NCI-H2171 (cell line): ENCODE data around the gene FCER2.

Experiments used
- DNase-seq: peaks from one replicate; lab custom pipeline; 2025; lab: John Stamatoyannopoulos, UW

Gene FCER2

DNA sequence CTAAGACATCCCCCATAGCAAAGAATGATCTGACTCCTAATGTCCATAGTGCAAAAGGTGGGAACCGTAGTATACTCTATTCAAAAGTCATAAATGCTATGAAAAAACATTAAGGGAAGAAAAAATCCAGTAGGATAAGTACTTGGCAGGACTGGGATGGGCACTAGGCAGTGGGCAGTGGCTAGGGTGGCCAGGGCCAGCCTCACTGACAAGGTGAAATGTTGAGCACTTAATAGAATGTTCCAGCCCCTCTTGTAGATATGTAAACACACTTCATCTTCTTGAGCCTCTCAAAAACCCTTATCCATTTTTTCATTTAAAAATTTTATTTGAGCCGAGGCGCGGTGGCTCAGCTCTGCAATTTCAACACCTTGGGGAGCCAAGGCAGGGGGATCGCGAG lies 31.4 kb upstream of the FCER2 start:
- DNase-seq = no peak

- no peak for DNase-seq
Measured at GRCh38 chr19:7732045-7732444, 30.1 kb upstream of the FCER2 start, which contains the start of gene CLEC4G. Gene CLEC4G, minus strand, starts transcription at chr19:7732110. Its CDS starts 8 bp downstream, at chr19:7732102.

DNA sequence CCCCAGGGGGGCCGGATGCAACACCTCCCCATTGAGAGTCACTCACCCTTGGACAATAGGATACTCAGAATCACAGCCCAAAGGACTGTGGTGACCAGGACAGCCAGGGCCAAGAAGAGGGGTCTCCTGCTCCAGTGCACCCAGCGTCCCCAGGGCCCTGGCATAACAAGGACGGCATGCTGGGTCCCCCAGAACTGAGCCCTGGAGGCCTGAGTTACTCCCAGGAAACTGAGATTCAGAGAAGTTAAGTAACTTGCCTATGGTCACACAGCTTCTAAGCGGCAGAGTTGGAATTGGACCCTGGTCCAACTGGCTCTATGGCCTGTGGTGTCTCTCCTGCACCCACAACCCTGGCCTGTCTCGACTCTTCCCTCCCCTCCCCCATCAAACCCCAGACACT lies 29.7 kb upstream of the FCER2 start:
- DNase-seq = no peak

- no peak for DNase-seq
Measured at GRCh38 chr19:7731218-7731595, 29.3 kb upstream of the FCER2 start.

GRCh38 chr19:7730286-7731217 lies 28.6 kb upstream of the FCER2 start:
- no peak for DNase-seq

- DNase-seq = peak; percentile 60
Measured at GRCh38 chr19:7729831-7730285, 27.9 kb upstream of the FCER2 start.

- peak; percentile 5 for DNase-seq
Measured at GRCh38 chr19:7729211-7729610, 27.3 kb upstream of the FCER2 start.

- no peak for DNase-seq
Measured at GRCh38 chr19:7725791-7726190, 23.9 kb upstream of the FCER2 start.

- DNase-seq = peak; percentile 89
Measured at GRCh38 chr19:7722231-7722651, 20.3 kb upstream of the FCER2 start.

DNA sequence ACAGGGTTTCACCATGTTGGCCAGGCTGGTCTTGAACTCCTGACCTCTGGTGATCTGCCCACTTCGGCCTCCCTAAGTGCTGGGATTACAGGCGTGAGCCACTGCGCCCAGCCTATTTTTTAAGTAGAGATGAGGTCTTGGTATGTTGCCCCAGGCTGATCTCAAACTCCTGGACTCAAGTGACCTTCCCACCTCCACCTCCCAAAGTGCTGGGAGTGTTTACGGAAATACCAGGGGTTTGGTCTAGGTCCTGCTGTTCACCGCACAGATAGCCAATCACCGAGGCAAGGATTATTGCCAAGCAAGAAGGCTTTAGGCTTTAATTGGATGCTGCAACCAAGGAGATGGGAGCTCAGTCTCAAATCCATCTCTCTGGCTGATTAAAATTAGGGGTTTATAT lies 18.4 kb upstream of the FCER2 start:
- DNase-seq = no peak

DNA sequence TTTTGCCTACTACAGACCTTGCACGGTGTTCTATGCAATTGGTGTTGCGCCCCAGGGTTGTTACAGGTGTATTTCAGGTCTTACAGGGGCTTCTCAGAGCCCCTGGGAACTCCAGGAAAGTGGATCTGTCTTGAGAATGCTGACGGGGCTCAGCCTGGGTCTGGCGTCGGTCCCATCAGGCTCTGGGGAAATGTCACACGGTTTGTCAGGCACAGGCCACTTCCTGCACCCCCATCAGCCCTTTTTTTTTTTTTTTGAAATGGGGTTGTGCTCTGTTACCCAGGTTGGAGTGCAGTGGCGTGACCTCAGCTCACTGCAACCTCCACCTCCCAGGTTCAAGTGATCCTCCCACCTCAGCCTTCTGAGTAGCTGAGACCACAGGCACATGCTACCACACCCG lies 16.7 kb upstream of the FCER2 start:
- DNase-seq = no peak

- DNase-seq = no peak
Measured at GRCh38 chr19:7716762-7717161, 14.8 kb upstream of the FCER2 start.

- no peak for DNase-seq
Measured at GRCh38 chr19:7715671-7716070, 13.7 kb upstream of the FCER2 start.

DNA sequence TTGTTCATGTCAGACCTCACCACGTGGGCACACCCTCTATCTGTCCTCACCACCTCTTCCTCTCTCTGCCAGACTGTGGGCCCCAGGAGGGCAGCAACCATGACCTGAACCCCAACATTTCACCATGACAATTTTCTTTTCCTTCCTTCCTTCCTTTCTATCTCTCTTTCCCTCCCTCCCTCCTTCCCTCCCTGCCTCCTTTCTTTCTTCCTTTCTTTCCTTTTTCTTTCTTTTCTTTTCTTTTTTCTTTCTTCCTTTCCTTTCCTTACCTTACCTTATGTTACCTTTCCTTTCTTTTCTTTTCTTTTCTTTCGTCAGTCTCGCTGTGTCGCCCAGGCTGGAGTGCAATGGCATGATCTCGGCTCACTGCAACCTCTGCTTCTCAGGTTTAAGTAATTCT lies 8.7 kb upstream of the FCER2 start:
- no peak for DNase-seq

- DNase-seq = no peak
Measured at GRCh38 chr19:7709932-7710460, 8.1 kb upstream of the FCER2 start.

DNA sequence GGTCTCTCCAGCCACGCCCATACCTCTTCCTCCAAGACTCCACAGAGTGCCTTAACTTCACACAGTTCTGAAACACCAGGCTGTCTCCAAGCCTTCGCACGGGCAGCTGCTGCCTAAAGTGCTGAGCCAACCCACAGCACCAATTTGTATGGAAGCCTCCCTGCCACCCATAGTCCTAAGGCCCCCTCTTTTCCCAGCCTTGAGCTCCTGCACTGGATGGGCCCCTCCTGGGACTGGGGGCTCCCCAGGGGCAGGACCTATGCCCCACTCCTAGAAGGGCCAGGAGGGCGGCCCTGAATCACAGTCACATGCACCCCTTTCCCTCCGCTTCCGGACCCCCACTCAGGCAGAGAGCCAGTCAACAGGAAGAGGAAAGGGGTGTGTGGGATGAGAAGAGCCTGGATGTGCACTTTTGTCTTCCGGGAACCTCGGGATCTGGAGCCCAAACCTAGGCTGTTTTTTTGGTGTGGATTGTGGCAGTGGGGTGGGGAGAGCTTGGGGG lies 5.1 kb upstream of the FCER2 start:
- no peak for DNase-seq

GRCh38 chr19:7706188-7706954 lies 4.4 kb upstream of the FCER2 start:
- no peak for DNase-seq

- DNase-seq = no peak
Measured at GRCh38 chr19:7705387-7706187, 3.7 kb upstream of the FCER2 start.

DNA sequence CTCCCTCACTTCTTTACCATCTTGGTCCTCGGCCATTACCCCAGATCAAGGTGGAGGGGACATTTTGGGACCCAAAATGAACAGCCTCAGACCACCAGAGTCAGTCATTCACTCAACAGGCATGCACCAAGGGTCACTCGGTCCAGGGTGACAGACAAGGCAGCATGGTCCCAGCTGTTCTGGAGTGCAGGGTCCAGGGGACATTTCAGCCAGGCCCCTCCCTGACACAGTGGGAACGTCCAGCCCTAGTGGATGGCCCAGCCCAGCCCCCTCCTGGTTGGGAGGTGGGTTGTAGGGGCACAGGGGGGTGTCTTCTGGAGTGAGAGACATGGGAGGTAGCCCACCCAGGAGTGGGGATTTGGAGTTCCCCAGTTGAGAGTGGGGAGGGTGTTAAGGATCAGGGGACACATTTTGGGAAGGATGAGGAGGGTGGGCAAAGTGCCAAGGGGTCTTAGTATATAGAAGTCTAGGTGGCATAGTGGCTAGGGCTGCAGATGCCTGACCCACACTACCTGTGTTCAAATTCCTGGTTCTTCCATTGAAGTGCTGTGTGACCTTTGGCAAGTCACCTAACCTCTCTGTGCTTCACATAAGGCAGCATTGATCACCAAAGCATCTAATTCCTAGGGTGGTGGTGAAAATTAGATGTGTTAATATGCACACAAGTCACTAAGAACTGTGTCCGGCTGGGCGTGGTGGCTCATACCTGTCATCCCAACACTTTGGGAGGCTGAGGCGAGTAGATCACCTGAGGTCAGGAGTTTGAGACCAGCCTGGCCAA lies 2.5 kb upstream of the FCER2 start:
- no peak for DNase-seq

GRCh38 chr19:7703332-7703731 lies 1.4 kb upstream of the FCER2 start:
- no peak for DNase-seq
